A673 (cell line): ENCODE results near the gene SKI. TPM values are rescaled to one million over a fixed set of nuclear protein-coding genes. Genes with fewer than 3 reads are reported as not detected.

ENCODE experiments used
- BruUV-seq: library from RNA; stranded (reverse); fragments of 400-500 nt; replicated peaks from 2 replicates; lab custom pipeline; 2021; lab: Mats Ljungman, UMichigan
- CTCF ChIA-PET: fragments of 300-600 bp; sonication (Branson Sonifier 250); formaldehyde crosslinking; loops from one replicate; lab custom pipeline; 2022; ENCODE audit warnings: antibody characterized with exemption; lab: Charles Lee
- POLR2A ChIA-PET: fragments of 300-600 bp; sonication (Branson Sonifier 250); formaldehyde crosslinking; loops from one replicate; lab custom pipeline; 2022; ENCODE audit warnings: antibody characterized with exemption; ENCODE audit not compliant: low non-redundant PET; lab: Charles Lee
- DNase-seq: peaks from one replicate; pipeline ENCODE4 v3.0.0-alpha.2; 2015; ENCODE audit warnings: low spot score
- H3K27ac ChIP-seq: fragments of 200-600 bp; sonication (generic); 2 replicates; pipeline ENCODE4 v1.5.1; 2016; ENCODE audit warnings: mixed run types, low read depth, mild to moderate bottlenecking, mixed read lengths, antibody characterized with exemption, low read length; ENCODE audit not compliant: poor library complexity, severe bottlenecking
- H3K27me3 ChIP-seq: fragments of 200-600 bp; sonication (generic); replicated peaks from 2 replicates; pipeline ENCODE4 v1.6.1; 2017; ENCODE audit warnings: mixed run types, low read depth, mild to moderate bottlenecking, mixed read lengths, antibody characterized with exemption, low read length; ENCODE audit not compliant: insufficient read depth, poor library complexity
- H3K36me3 ChIP-seq: fragments of 200-600 bp; sonication (generic); 2 replicates; pipeline ENCODE4 v1.6.1; 2016; ENCODE audit warnings: mixed run types, mild to moderate bottlenecking, mixed read lengths, antibody characterized with exemption, low read length; ENCODE audit not compliant: insufficient read depth, poor library complexity, severe bottlenecking
- H3K4me1 ChIP-seq: fragments of 200-600 bp; sonication (generic); 2 replicates; pipeline ENCODE4 v1.6.1; 2017; ENCODE audit warnings: mixed run types, mild to moderate bottlenecking, mixed read lengths, antibody characterized with exemption, low read length; ENCODE audit not compliant: insufficient read depth, poor library complexity, severe bottlenecking
- H3K4me3 ChIP-seq: fragments of 200-600 bp; sonication (generic); 2 replicates; pipeline ENCODE4 v1.5.1; 2016; ENCODE audit warnings: low read depth, mixed run types, mild to moderate bottlenecking, mixed read lengths, low read length; ENCODE audit not compliant: poor library complexity, severe bottlenecking
- H3K9me3 ChIP-seq: fragments of 200-600 bp; sonication (generic); 2 replicates; pipeline ENCODE4 v1.6.1; 2016; ENCODE audit warnings: mixed run types, low read depth, mild to moderate bottlenecking, mixed read lengths, antibody characterized with exemption, low read length; ENCODE audit not compliant: poor library complexity, severe bottlenecking
- CTCF ChIP-seq: fragments of 300-800, 200-600 bp; sonication (generic); conservative IDR thresholded peaks from 2 replicates; pipeline ENCODE4 v1.5.1; 2017; ENCODE audit warnings: low read depth, mild to moderate bottlenecking, antibody characterized with exemption, low read length, moderate library complexity, mixed read lengths
- EZH2 ChIP-seq: fragments of 200-600 bp; sonication (generic); IDR thresholded peaks from 2 replicates; pipeline ENCODE4 v1.6.1; 2017; ENCODE audit warnings: borderline replicate concordance, low read depth, mild to moderate bottlenecking, mixed read lengths, antibody characterized with exemption, low read length; ENCODE audit not compliant: poor library complexity, severe bottlenecking
- intact Hi-C: fragments of 100-400 bp; cut with micrococcal nuclease; formaldehyde crosslinking; loops from one replicate; pipeline ENCODE4 v1.10.0; 2022; ENCODE audit not compliant: unreplicated experiment
- total RNA-seq: library from RNA; stranded (reverse); gene quantifications from 2 replicates; pipeline ENCODE4 v1.2.3, GENCODE V29; 2021

SKI gene
- total RNA-seq, 1 experiment from 2014 or later, result 88.1 TPM

- TF ChIP-seq EZH2 (no peak), CTCF (no peak)
- no peaks in the 10 kb centered on the region for H3K9me3 ChIP-seq
- peaks cover 28% of the 10 kb centered on the region for H3K4me1 ChIP-seq
- no TSS peak for BruUV-seq
- no peak for DNase-seq
- no peak overlapping the region for H3K27ac ChIP-seq
- H3K36me3 ChIP-seq, result no peaks in the 10 kb centered on the region
- CTCF ChIA-PET, result no interaction called here
- no peak overlapping the region for H3K4me3 ChIP-seq
- intact Hi-C loops, result no loop called here
- H3K27me3 ChIP-seq, result peaks cover 3% of the 10 kb centered on the region
- POLR2A ChIA-PET, result interaction anchor here (0.6 kb wide), 1 partner anchor 97 kb away, joined by 3 read pairs; no protein-coding TSS in a partner anchor
Observed at GRCh38 chr1:2322581-2323211, 94.6 kb downstream of the SKI start.

GRCh38 chr1:2323451-2323974 lies 95.4 kb downstream of the SKI start:
- no TSS peak for BruUV-seq
- POLR2A ChIA-PET, result no interaction called here
- no peak for DNase-seq
- peaks cover 3% of the 10 kb centered on the region for H3K27me3 ChIP-seq
- H3K9me3 ChIP-seq, result no peaks in the 10 kb centered on the region
- no peak overlapping the region for H3K4me3 ChIP-seq
- no peak overlapping the region for H3K27ac ChIP-seq
- peaks cover 23% of the 10 kb centered on the region for H3K4me1 ChIP-seq
- CTCF ChIA-PET, result no interaction called here
- TF ChIP-seq CTCF, result no peak
- no peak for TF ChIP-seq EZH2
- intact Hi-C loops, result no loop called here
- no peaks in the 10 kb centered on the region for H3K36me3 ChIP-seq

GRCh38 chr1:2324553-2325366 lies 96.6 kb downstream of the SKI start:
- no TSS peak for BruUV-seq
- intact Hi-C loops, result no loop called here
- no peaks in the 10 kb centered on the region for H3K36me3 ChIP-seq
- no peaks in the 10 kb centered on the region for H3K9me3 ChIP-seq
- no peak overlapping the region for H3K27ac ChIP-seq
- H3K4me1 ChIP-seq, result peaks cover 13% of the 10 kb centered on the region
- no peak for TF ChIP-seq EZH2
- TF ChIP-seq CTCF, result no peak
- ChIA-PET CTCF (no interaction called here), POLR2A (no interaction called here)
- H3K27me3 ChIP-seq, result peaks cover 3% of the 10 kb centered on the region
- DNase-seq, result no peak
- H3K4me3 ChIP-seq, result no peak overlapping the region
